ENCODE results near the gene FNDC7. TPM values are rescaled to one million over a fixed set of nuclear protein-coding genes. Genes with fewer than 3 reads are reported as not detected.
"Not testable (repeated sequence)": the region's sequence is repeated elsewhere in the genome, so short reads cannot be mapped to it uniquely, and the experiment has no call there.

The FNDC7 gene
- total RNA-seq, 1 experiment from 2014 or later = 0.05 TPM

GRCh38 chr1:108665067-108665466 lies 47.6 kb upstream of the FNDC7 start:
- no peak for ATAC-seq
- TF ChIP-seq POLR2AphosphoS5 (IDR thresholded peaks at IDR 0.05; ENCODE audit: low read depth, low read length) (no peak), SIN3A (IDR thresholded peaks at IDR 0.05; ENCODE audit: borderline replicate concordance, insufficient read depth, low read depth, low read length) (no peak), TCF7L2 (IDR thresholded peaks at IDR 0.05; ENCODE audit: low read depth, low read length) (no peak)
- TF ChIP-seq, protein P1, sequence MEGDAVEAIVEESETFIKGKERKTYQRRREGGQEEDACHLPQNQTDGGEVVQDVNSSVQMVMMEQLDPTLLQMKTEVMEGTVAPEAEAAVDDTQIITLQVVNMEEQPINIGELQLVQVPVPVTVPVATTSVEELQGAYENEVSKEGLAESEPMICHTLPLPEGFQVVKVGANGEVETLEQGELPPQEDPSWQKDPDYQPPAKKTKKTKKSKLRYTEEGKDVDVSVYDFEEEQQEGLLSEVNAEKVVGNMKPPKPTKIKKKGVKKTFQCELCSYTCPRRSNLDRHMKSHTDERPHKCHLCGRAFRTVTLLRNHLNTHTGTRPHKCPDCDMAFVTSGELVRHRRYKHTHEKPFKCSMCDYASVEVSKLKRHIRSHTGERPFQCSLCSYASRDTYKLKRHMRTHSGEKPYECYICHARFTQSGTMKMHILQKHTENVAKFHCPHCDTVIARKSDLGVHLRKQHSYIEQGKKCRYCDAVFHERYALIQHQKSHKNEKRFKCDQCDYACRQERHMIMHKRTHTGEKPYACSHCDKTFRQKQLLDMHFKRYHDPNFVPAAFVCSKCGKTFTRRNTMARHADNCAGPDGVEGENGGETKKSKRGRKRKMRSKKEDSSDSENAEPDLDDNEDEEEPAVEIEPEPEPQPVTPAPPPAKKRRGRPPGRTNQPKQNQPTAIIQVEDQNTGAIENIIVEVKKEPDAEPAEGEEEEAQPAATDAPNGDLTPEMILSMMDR (IDR thresholded peaks at IDR 0.05) = no peak
- TF ChIP-seq, protein P2, sequence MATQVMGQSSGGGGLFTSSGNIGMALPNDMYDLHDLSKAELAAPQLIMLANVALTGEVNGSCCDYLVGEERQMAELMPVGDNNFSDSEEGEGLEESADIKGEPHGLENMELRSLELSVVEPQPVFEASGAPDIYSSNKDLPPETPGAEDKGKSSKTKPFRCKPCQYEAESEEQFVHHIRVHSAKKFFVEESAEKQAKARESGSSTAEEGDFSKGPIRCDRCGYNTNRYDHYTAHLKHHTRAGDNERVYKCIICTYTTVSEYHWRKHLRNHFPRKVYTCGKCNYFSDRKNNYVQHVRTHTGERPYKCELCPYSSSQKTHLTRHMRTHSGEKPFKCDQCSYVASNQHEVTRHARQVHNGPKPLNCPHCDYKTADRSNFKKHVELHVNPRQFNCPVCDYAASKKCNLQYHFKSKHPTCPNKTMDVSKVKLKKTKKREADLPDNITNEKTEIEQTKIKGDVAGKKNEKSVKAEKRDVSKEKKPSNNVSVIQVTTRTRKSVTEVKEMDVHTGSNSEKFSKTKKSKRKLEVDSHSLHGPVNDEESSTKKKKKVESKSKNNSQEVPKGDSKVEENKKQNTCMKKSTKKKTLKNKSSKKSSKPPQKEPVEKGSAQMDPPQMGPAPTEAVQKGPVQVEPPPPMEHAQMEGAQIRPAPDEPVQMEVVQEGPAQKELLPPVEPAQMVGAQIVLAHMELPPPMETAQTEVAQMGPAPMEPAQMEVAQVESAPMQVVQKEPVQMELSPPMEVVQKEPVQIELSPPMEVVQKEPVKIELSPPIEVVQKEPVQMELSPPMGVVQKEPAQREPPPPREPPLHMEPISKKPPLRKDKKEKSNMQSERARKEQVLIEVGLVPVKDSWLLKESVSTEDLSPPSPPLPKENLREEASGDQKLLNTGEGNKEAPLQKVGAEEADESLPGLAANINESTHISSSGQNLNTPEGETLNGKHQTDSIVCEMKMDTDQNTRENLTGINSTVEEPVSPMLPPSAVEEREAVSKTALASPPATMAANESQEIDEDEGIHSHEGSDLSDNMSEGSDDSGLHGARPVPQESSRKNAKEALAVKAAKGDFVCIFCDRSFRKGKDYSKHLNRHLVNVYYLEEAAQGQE (IDR thresholded peaks at IDR 0.05; ENCODE audit: insufficient read depth in 1 of 2, low read depth in 2 of 2, low read length in 1 of 2) = no peak

GRCh38 chr1:108665771-108666170 lies 46.9 kb upstream of the FNDC7 start:
- POLR2A ChIA-PET = no interaction called here
- intact Hi-C loops (cut with micrococcal nuclease; ENCODE audit: unreplicated experiment) = no loop called here
- CTCF ChIA-PET = no interaction called here

More at GRCh38 chr1:108665067-108665466, 47.6 kb upstream of the FNDC7 start:
- no peak overlapping the region for H3K4me3 ChIP-seq (ENCODE audit: low read depth in 2 of 2, low read length in 2 of 2)
- in situ Hi-C loops (cut with HindIII; ENCODE audit: low pct_unique_long_range_greater_than_20kb, low sequenced_read_pairs) (no loop called here), intact Hi-C loops (cut with micrococcal nuclease; ENCODE audit: unreplicated experiment) (no loop called here)
- no peaks in the 10 kb centered on the region for H3K9me3 ChIP-seq (ENCODE audit: control insufficient read depth, insufficient read depth, low read depth, low read length)
- POLR2A ChIA-PET = interaction anchor here (0.6 kb wide), 1 partner anchor 699 kb away, joined by 3 read pairs; no protein-coding TSS in a partner anchor
- no peaks in the 10 kb centered on the region for H3K27me3 ChIP-seq (ENCODE audit: control insufficient read depth, insufficient read depth, low read length)
- CTCF ChIA-PET = no interaction called here
- BruUV-seq (replicated peaks) = no TSS peak
- no peak for DNase-seq (ENCODE audit: low read depth, low spot score)
- peaks cover under 1% of the 10 kb centered on the region; the same call in 1 of the 2 replicates for H3K4me1 ChIP-seq (ENCODE audit: control insufficient read depth, insufficient read depth, low read length)
- H3K27ac ChIP-seq (ENCODE audit: low read length) = no peak overlapping the region
- H3K36me3 ChIP-seq (ENCODE audit: control insufficient read depth, insufficient read depth, low read length) = no peaks in the 10 kb centered on the region

DNA sequence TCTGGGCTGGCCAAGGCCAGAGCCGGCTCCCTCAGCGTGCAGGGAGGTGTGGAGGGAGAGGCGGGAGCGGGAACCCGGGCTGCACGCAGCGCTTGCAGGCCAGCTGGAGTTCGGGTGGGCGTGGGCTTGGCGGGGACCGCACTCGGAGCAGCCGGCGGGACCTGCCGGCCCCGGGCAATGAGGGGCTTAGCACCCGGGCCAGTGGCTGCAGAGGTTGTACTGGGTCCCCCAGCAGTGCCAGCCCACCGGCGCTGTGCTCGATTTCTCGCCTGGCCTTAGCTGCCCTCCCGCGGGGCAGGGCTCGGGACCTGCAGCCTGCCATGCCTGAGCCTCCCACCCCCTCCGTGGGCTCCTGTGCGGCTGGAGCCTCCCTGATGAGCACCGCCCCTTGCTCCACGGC lies 45.3 kb upstream of the FNDC7 start:
- POLR2A ChIA-PET; BruUV-seq (replicated peaks): not testable (repeated sequence)

More at GRCh38 chr1:108665771-108666170, 46.9 kb upstream of the FNDC7 start:
- no peak for DNase-seq (ENCODE audit: low read depth, low spot score)
- ATAC-seq = no peak
- Histone ChIP-seq H3K4me3 (ENCODE audit: low read depth in 2 of 2, low read length in 2 of 2) (no peak overlapping the region), H3K9me3 (ENCODE audit: control insufficient read depth, insufficient read depth, low read depth, low read length) (no peaks in the 10 kb centered on the region), H3K36me3 (ENCODE audit: control insufficient read depth, insufficient read depth, low read length) (no peaks in the 10 kb centered on the region), H3K4me1 (ENCODE audit: control insufficient read depth, insufficient read depth, low read length) (no peaks in the 10 kb centered on the region), H3K27me3 (ENCODE audit: control insufficient read depth, insufficient read depth, low read length) (no peaks in the 10 kb centered on the region), H3K27ac (ENCODE audit: low read length) (no peak overlapping the region)
- BruUV-seq (replicated peaks) = no TSS peak
- in situ Hi-C loops (cut with HindIII; ENCODE audit: low pct_unique_long_range_greater_than_20kb, low sequenced_read_pairs) = no loop called here
- no peak for TF ChIP-seq SIN3A (IDR thresholded peaks at IDR 0.05; ENCODE audit: borderline replicate concordance, insufficient read depth, low read depth, low read length)
- TF ChIP-seq, protein P1 (IDR thresholded peaks at IDR 0.05) = no peak
- TF ChIP-seq, protein P2 (IDR thresholded peaks at IDR 0.05; ENCODE audit: insufficient read depth in 1 of 2, low read depth in 2 of 2, low read length in 1 of 2) = no peak

More for the DNA sequence above, 45.3 kb upstream of the FNDC7 start:
- H3K36me3 ChIP-seq (ENCODE audit: control insufficient read depth, insufficient read depth, low read length); H3K9me3 ChIP-seq (ENCODE audit: control insufficient read depth, insufficient read depth, low read depth, low read length); H3K4me3 ChIP-seq (ENCODE audit: low read depth in 2 of 2, low read length in 2 of 2); H3K27me3 ChIP-seq (ENCODE audit: control insufficient read depth, insufficient read depth, low read length); H3K4me1 ChIP-seq (ENCODE audit: control insufficient read depth, insufficient read depth, low read length); DNase-seq (ENCODE audit: low read depth, low spot score); in situ Hi-C loops (cut with HindIII; ENCODE audit: low pct_unique_long_range_greater_than_20kb, low sequenced_read_pairs); ATAC-seq; intact Hi-C loops (cut with micrococcal nuclease; ENCODE audit: unreplicated experiment); H3K27ac ChIP-seq (ENCODE audit: low read length); CTCF ChIA-PET: not testable (repeated sequence)
